NT2/D1 (cell line): ENCODE data around the gene TMEM45A.

Source experiments
- YY1 ChIP-seq: IDR thresholded peaks from 2 replicates; pipeline ENCODE4 v1.6.1; 2011; ENCODE audit not compliant: insufficient read length, insufficient read depth
- ZNF274 ChIP-seq: IDR thresholded peaks from 2 replicates; pipeline ENCODE4 v1.6.1; 2011; ENCODE audit warnings: mild to moderate bottlenecking, low read depth, low read length

- TF ChIP-seq ZNF274 = no peak
- TF ChIP-seq YY1 = no peak
Observed at GRCh38 chr3:100517276-100517675, 24.9 kb downstream of the TMEM45A start.
